Neural progenitor cell (in vitro differentiated cells): Measurements from ENCODE around the gene DDX5.

Experiments
- EZH2 ChIP-seq: fragments of 200-600 bp; sonication (generic); IDR thresholded peaks from 2 replicates; pipeline ENCODE4 v1.6.1; 2017; ENCODE audit warnings: antibody characterized with exemption, mild to moderate bottlenecking, moderate library complexity
- EZH2phosphoT487 ChIP-seq: fragments of 200-600 bp; sonication (generic); IDR thresholded peaks from 2 replicates; pipeline ENCODE4 v1.6.1; 2017; ENCODE audit warnings: antibody characterized with exemption
- TF ChIP-seq, protein P1 (sequence below): fragments of 200-600 bp; sonication (generic); IDR thresholded peaks from 2 replicates; pipeline ENCODE4 v1.5.1; 2017; ENCODE audit warnings: antibody characterized with exemption, mild to moderate bottlenecking

- TF ChIP-seq, protein P1, sequence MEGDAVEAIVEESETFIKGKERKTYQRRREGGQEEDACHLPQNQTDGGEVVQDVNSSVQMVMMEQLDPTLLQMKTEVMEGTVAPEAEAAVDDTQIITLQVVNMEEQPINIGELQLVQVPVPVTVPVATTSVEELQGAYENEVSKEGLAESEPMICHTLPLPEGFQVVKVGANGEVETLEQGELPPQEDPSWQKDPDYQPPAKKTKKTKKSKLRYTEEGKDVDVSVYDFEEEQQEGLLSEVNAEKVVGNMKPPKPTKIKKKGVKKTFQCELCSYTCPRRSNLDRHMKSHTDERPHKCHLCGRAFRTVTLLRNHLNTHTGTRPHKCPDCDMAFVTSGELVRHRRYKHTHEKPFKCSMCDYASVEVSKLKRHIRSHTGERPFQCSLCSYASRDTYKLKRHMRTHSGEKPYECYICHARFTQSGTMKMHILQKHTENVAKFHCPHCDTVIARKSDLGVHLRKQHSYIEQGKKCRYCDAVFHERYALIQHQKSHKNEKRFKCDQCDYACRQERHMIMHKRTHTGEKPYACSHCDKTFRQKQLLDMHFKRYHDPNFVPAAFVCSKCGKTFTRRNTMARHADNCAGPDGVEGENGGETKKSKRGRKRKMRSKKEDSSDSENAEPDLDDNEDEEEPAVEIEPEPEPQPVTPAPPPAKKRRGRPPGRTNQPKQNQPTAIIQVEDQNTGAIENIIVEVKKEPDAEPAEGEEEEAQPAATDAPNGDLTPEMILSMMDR = no peak
- TF ChIP-seq EZH2 (no peak), EZH2phosphoT487 (no peak)
Observed at GRCh38 chr17:64491994-64492393, 14.1 kb downstream of the DDX5 start.
